ENCODE measurements around the gene SMAD7. TPM values are rescaled to one million over a fixed set of nuclear protein-coding genes. Genes with fewer than 3 reads are reported as not detected.

The SMAD7 gene
- total and polyA plus RNA-seq, 2 experiments from 2014 or later = 11.8 to 29.8 TPM

DNA sequence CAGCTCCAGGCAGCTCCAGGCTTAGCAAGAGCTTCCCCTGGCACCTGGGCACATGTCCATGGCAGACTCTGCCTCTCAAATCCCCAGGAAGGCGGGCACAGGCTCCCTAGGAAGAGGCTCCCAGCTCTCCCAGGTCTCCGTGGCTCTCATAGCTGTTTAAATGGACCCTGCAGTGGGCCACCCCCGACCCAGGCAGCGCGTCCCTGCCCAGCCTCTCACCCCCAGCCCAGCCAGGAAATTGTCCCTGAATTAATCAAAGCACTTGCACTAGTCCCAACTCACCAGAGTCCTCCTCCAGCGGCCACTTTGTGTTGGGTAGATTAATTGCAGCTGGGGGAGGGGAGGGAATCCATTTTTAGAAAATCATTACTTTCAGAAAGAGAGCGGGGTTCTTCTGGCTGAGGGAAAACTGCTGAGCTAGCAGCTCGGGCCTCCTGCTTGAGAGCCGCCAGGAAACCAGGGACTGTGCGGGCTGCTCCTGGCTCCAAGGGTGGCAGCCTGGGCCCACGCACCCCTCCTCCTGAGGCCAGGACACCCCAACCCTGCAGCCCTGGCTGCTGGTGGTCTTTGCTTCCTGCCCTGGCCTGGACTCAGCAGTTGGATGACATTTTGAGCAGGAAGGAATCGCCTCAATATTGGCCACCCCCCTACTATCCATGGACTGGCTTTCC is 36.0 kb downstream of the SMAD7 start:
- H3K4me1 Mint-ChIP-seq = peaks cover 18% of the 10 kb centered on the region
- H3F3A ChIP-seq (replicated peaks; ENCODE audit: low read depth) = peaks cover 15% of the 10 kb centered on the region
- H3K27me3 ChIP-seq (ENCODE audit: insufficient read depth) = no peaks in the 10 kb centered on the region
- DNase-seq (ENCODE audit: low spot score) (no peak), ATAC-seq (peak; percentile 38)
- H3K9me3 Mint-ChIP-seq = no peaks in the 10 kb centered on the region; the same call in 2 of the 3 replicates
- peaks cover 3% of the 10 kb centered on the region for H3K36me3 Mint-ChIP-seq (ENCODE audit: low read depth)
- H3K4me3 ChIP-seq = no peak overlapping the region
- 0 out of 2 replicates have a peak overlapping the region, but pooled peaks have one; percentile 26 for H3K27ac ChIP-seq (ENCODE audit: low read depth)
- peaks cover 11% of the 10 kb centered on the region for H3K27me3 Mint-ChIP-seq (ENCODE audit: insufficient read depth, low read depth, poor library complexity)
- H3K27ac Mint-ChIP-seq = no peak overlapping the region
- peak overlapping the region; percentile 52; the same call in 1 of the 2 replicates for H2AFZ ChIP-seq
- H3K79me2 ChIP-seq (replicated peaks; ENCODE audit: insufficient read depth) = 0 out of 2 replicates have a peak, but pooled peaks cover 5% of the 10 kb centered on the region
- H3K36me3 ChIP-seq (ENCODE audit: insufficient read depth) = no peaks in the 10 kb centered on the region
- no peaks in the 10 kb centered on the region for H3K9me2 ChIP-seq (ENCODE audit: insufficient read depth)
- peaks cover 11% of the 10 kb centered on the region; the same call in 1 of the 2 replicates for H3K4me1 ChIP-seq (ENCODE audit: insufficient read depth)
- H3K4me2 ChIP-seq = no peak overlapping the region
- TF ChIP-seq, protein P1, sequence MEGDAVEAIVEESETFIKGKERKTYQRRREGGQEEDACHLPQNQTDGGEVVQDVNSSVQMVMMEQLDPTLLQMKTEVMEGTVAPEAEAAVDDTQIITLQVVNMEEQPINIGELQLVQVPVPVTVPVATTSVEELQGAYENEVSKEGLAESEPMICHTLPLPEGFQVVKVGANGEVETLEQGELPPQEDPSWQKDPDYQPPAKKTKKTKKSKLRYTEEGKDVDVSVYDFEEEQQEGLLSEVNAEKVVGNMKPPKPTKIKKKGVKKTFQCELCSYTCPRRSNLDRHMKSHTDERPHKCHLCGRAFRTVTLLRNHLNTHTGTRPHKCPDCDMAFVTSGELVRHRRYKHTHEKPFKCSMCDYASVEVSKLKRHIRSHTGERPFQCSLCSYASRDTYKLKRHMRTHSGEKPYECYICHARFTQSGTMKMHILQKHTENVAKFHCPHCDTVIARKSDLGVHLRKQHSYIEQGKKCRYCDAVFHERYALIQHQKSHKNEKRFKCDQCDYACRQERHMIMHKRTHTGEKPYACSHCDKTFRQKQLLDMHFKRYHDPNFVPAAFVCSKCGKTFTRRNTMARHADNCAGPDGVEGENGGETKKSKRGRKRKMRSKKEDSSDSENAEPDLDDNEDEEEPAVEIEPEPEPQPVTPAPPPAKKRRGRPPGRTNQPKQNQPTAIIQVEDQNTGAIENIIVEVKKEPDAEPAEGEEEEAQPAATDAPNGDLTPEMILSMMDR (conservative IDR thresholded peaks at IDR 0.05; ENCODE audit: low read depth in 2 of 2) = no peak
- TF ChIP-seq EZH2phosphoT487 (IDR thresholded peaks at IDR 0.05; ENCODE audit: unreplicated experiment) (no peak), POLR2AphosphoS5 (IDR thresholded peaks at IDR 0.05; ENCODE audit: low read depth) (no peak), EZH2 (IDR thresholded peaks at IDR 0.05; ENCODE audit: low read depth, unreplicated experiment) (no peak), STAT1 (IDR thresholded peaks at IDR 0.05; ENCODE audit: unreplicated experiment) (no peak), ZNF331 (CRISPR knock-in tag; IDR thresholded peaks at IDR 0.05; ENCODE audit: low read depth) (no peak), CREB1 (CRISPR knock-in tag; IDR thresholded peaks at IDR 0.05; ENCODE audit: low read depth) (no peak), ZNF114 (CRISPR knock-in tag; IDR thresholded peaks at IDR 0.05) (no peak), JUNB (IDR thresholded peaks at IDR 0.05; ENCODE audit: unreplicated experiment) (no peak), NANOG (IDR thresholded peaks at IDR 0.05; ENCODE audit: borderline replicate concordance) (no peak)
- TF ChIP-seq, protein P2, sequence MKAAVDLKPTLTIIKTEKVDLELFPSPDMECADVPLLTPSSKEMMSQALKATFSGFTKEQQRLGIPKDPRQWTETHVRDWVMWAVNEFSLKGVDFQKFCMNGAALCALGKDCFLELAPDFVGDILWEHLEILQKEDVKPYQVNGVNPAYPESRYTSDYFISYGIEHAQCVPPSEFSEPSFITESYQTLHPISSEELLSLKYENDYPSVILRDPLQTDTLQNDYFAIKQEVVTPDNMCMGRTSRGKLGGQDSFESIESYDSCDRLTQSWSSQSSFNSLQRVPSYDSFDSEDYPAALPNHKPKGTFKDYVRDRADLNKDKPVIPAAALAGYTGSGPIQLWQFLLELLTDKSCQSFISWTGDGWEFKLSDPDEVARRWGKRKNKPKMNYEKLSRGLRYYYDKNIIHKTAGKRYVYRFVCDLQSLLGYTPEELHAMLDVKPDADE (IDR thresholded peaks at IDR 0.05) = no peak
- TF ChIP-seq, protein P3, sequence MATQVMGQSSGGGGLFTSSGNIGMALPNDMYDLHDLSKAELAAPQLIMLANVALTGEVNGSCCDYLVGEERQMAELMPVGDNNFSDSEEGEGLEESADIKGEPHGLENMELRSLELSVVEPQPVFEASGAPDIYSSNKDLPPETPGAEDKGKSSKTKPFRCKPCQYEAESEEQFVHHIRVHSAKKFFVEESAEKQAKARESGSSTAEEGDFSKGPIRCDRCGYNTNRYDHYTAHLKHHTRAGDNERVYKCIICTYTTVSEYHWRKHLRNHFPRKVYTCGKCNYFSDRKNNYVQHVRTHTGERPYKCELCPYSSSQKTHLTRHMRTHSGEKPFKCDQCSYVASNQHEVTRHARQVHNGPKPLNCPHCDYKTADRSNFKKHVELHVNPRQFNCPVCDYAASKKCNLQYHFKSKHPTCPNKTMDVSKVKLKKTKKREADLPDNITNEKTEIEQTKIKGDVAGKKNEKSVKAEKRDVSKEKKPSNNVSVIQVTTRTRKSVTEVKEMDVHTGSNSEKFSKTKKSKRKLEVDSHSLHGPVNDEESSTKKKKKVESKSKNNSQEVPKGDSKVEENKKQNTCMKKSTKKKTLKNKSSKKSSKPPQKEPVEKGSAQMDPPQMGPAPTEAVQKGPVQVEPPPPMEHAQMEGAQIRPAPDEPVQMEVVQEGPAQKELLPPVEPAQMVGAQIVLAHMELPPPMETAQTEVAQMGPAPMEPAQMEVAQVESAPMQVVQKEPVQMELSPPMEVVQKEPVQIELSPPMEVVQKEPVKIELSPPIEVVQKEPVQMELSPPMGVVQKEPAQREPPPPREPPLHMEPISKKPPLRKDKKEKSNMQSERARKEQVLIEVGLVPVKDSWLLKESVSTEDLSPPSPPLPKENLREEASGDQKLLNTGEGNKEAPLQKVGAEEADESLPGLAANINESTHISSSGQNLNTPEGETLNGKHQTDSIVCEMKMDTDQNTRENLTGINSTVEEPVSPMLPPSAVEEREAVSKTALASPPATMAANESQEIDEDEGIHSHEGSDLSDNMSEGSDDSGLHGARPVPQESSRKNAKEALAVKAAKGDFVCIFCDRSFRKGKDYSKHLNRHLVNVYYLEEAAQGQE (IDR thresholded peaks at IDR 0.05; ENCODE audit: unreplicated experiment) = no peak
- H3K4me3 Mint-ChIP-seq = no peak overlapping the region
- peaks cover 10% of the 10 kb centered on the region for H4K20me1 ChIP-seq (replicated peaks; ENCODE audit: insufficient read depth)
